ENCODE results near the gene APOL1.

DNA sequence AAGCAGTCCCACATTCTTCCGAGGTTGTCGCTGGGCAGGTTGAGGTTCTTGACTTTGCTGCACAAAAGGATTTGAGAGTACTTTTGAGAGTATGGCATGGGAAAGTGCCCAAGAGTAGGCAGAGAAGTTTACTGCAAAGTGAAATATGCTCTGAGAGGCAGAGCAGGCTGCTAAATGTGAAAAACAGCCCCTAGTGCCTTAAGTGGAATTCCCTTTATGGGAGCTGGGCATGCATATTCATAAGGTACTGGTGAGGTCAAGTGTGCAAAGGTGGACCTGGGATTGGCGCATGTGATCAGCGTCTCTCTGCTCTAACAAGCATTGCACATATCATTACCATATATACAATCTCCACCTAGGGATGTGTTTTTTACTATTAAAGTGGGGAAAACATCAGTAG is 39.3 kb upstream of the APOL1 start:
- no peak for TF ChIP-seq ATF3 (IDR thresholded peaks at IDR 0.05; ENCODE audit: borderline replicate concordance, extremely low read depth, low read depth, low read length)
- no peak for TF ChIP-seq CTCF (IDR thresholded peaks at IDR 0.05 in 2 of 3, conservative IDR thresholded peaks at IDR 0.05 in 1 of 3; ENCODE audit: control insufficient read depth in 2 of 3, extremely low read depth in 1 of 3, insufficient read depth in 1 of 3, low read depth in 3 of 3, low read length in 3 of 3)
